HG03108 (cell line): ENCODE measurements around the gene DPP10.

Experiments
- ATAC-seq: cut with Tn5 transposase; IDR thresholded peaks from one replicate; pipeline ENCODE4 v1.9.1; 2021; ENCODE audit warnings: moderate library complexity; ENCODE audit not compliant: unreplicated experiment

Gene DPP10

DNA sequence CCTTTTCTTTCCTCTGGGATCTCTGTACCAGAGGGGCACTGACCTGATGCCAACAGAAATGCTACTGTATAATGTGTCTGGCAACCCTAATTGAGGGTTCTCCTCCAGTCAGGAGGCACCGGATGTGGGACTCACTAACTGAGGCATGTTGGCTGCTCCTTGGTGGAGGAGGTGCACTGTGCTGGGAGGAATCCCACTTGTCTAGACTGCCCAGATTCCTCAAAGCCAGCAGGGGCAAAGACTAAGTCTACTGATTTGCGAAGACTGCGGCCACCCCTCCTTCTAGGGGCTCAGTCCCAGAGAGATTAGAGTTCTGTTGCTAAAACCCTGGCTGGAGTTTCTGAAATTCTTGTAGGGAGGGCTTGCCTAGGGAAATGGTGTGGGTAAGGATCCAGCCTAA, 1192.1 kb downstream of the DPP10 start:
- no peak for ATAC-seq

DNA sequence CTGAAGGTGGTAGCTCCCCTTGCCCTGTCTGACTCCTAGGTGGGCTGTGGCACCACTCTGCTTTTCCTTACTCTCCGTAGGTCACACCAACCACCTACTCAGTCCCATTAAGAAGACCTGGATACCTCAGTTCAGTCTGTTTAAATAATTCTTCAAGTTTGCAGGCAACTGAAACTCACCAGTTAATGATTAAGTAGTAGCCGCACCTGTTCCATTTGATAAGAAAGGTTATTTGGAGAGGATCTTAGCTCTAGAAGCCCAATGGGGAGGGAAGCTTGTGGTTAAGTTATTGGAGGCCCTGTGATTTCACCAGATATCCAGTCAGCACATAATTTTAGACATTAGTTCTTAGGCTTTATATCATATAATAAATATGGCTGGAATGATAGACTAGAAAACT, 1193.0 kb downstream of the DPP10 start:
- no peak for ATAC-seq

DNA sequence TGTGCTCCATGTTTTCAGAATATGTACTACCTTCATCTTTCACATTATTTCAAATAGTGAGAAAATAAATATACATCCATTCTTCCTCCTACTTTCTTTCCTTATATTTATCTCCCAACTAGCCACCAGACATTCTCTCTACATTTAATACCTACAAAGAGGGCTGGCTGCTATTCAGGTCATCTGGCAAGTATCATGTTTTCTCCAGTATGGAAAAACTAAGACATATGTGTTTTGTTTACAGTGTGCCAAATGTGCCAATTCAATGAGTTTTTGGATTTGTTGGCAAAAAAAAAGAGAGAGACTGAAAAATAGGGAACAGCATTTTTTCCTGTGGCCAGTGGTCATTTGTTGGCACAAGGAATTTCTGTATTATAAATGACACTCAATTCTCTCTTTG, 1207.3 kb downstream of the DPP10 start:
- no peak for ATAC-seq

DNA sequence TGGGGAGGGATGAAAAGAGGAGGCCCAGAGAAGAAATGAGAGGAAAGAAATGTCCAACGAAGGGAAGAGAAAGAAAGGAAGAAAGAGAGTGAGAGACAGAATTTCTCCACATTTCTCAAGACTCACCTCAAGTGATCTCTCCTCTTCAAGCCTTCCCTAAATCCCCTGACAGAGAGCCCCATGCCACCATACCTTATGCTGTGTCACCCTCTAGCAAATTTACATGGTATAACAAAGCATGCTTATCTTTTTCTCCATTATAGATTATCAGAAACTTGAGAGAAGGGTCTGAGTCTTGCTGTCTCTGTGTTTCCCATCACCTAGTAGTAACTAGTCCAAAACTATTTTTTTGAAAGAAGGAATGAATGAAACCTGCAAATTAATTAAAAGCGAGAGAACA, 1208.4 kb downstream of the DPP10 start:
- ATAC-seq: no peak

DNA sequence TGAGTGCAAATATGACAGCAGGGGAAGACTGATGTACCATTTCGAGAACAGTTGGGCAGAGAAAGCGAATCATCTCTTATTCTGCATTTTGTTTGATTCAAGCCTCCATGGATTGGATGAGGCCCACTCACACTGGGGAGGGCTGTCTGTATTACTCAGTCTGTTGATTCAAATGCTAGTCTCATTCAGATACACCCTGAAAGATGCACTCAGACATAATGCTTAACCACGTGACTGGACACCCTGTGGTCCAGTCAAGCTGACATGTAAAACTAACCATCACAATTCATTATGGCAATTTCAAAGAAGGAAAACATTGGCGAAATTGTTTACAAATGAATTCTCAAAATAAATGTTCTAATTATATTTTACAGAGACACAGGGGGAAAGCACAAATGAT, 1210.2 kb downstream of the DPP10 start:
- ATAC-seq: no peak

DNA sequence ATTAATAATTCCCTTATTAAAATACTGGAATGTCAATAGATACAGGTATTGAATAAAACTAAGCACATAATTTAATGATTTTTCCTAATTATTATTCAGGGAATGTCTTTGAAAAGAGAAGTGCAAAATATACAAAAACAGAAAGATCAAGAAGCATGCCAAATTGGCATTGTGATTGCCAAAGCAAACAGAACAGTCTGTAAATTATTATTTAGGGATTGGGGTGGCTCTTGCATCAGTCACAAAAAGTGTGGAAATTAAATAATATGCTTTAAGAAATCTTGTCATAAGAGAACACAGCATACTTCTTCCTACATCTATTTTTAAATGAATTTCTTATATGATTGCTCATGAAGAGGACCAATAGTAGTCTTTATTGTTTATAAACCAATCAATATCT, 1211.9 kb downstream of the DPP10 start:
- no peak for ATAC-seq

DNA sequence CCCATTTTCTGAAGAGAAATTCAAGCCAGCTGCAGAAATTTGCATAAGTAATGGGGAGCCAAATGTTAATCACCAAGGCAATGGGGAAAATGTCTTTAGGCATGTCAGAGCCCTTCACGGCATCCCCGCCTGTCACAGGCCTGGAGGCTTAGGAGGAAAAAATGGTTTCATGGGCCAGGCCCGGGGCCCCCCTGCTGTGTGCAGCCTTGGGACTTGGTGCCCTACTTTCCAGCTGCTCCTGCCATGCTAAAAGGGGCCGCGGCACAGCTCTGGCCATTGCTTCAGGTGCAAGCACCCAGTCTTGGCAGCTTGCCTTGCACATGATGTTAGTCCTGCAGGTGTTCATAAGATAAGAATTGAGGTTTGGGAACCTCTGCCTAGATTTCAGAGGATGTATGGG, 1235.7 kb downstream of the DPP10 start:
- ATAC-seq: no peak

DNA sequence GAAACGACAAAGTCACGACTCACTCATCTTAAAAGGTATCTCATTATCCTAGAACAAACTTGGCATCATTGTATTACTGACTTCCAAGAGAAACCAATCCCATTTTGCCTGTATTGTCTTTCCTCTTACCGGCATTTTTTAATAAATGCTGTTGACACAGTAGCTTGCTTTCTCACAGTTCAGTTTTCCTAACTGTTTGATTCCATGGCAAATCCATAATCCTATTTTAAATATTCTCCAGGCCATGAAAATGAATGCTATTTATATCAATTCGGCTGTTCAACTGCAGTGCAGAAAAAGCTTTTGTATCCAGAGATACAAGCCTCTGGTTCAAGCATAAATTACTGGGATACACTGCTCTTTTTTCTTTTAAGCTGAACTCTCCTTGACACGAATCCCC, 1241.9 kb downstream of the DPP10 start:
- ATAC-seq: no peak

DNA sequence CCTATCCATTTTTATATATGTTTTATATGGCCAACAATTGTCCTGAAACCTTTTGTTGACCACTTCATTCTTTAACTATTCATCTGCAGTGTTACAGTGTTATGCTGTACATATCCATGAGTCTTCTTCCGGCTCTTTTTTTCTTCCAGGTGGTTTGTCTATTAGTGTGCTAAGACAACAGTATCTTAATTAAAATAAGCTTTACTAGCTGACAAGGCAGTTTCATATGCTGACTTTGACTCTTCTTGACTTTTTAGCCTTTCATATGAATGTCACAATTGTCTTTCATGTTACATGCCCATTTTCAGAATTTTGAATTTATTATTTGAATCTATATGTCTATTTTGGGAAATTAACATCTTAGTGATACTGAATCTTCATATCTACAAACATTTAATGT, 1249.0 kb downstream of the DPP10 start:
- ATAC-seq: no peak

DNA sequence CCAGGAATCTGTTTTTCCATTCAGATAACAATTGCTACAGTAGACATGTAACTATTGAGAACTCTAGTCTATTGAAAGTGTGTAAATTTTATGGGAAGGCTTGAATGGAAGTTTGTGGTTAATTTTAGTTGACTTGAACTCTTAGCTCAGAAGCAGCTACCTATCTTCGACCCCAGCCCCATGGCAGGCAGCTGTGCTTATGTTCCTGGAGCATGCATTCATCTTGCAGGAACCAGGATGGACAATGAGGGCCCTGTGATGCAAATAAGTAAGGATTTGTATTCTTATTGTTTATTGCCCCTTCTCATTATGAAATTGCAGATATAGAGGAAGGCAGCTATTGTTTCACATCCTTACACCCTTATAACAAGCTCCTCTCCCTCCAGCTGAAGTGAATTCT, 1252.2 kb downstream of the DPP10 start:
- ATAC-seq: no peak

DNA sequence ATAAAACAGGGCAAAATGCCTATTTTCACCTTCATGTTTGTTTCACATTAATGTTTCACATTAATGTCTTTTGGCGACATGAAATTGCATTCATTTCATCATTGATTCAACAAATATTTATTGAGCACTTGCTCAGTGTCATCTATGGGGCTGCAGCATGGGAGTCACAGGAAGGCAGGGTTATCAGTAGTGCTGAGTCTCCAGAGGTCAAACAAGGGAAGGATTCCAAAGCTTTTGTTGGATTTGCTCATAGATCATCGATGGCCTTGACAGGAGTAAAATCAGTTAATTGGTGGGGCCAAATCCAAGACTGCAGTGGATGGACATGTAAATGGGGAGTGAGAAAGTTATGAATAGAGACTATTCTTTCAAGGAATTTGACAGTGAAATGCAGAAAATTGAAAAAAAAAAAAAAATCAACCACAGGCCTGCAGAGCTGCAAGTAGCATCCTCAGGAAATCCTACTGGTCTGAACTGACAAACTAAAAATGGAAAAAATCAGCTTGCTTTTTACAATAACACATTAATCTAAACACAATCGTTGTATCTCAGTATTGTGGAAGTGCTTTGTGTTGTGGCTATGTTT, 1290.8 kb downstream of the DPP10 start:
- ATAC-seq: no peak

DNA sequence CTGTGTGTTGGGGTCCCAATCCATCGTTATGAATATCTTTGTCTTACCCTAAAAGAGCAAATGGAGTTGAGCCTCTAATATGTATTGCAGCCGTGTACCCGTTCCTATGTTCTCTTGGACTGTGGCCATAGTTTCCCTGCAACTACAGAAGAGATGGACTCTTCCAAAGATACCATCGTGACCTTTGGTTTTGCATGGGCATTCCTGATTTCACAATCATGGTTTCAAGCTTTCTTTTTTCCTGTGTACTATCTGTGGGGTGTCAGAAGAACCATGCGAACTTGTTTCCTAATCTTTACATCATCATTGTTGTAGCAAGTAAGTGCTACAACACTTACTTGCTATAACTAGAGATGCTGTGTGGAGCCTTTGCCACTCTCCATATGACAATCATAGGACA, 1295.7 kb downstream of the DPP10 start:
- ATAC-seq: no peak

DNA sequence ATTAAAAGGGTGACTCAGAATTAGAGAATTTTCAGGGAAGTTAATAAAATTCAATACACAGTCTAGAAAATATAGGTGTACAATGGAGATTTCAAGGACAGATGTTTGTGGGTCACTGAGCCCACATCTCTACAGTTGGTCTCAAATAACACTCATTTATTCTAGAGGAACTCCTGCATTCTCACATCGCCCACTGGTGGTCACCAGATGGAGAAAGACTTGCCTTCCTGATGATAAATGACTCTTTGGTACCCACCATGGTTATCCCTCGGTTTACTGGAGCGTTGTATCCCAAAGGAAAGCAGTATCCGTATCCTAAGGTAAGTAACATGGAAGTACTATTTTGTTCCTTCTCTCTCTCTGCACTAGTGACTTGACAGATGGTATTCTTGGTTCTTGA, 1297.1 kb downstream of the DPP10 start:
- no peak for ATAC-seq

DNA sequence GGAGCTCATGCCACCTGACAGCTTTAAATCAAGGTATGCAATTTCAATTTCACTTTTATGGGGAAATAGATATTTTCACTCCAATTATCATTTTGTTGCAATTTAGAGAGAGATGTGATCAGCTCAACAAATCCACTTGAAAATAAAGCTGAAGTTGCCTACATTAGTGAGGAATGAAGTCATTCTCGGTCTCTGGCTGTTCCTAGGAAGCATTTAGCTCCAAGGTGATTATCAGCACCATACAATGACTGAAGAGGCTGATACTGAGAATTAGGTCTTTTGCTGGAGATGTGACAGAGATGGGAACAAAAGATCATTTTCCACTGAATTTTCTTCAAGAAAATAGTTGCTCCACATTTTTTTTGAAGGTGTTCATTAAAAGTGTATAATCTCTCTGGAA, 1303.7 kb downstream of the DPP10 start:
- no peak for ATAC-seq

DNA sequence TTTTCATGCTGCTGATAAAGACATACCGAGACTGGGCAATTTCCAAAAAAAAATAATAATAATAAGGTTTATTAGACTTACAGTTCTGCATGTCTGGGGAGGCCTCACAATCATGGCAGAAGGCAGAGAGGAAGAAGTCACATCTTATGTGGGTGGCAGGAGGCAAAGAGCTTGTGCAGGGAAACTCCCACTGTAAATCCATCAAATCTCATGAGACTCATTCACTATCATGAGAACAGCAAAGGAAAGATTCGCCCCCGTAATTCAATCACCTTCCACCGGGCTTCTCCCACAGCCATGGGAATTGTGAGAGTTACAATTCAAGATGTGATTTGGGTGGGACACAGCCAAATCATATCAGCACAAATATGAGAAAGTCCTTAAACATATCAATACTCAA, 1314.8 kb downstream of the DPP10 start:
- no peak for ATAC-seq

DNA sequence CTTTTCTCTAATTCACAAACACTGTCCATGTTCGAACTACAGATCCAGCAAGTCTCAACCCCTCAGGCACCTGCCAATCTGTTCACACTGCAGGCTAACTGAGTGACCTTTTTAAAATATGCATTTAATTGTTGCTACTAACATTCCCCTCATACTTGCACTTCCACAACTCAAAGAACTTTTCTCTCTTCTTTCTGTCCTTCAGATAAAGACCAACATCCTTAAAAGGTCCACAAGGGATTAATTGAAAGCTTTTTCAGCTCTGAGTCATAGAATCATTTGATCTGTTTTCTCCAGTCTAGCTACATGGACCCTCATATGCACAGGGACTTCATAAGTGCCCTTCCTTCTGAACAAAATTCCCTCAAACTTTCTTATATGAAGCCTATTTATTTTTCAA, 1321.2 kb downstream of the DPP10 start:
- no peak for ATAC-seq

DNA sequence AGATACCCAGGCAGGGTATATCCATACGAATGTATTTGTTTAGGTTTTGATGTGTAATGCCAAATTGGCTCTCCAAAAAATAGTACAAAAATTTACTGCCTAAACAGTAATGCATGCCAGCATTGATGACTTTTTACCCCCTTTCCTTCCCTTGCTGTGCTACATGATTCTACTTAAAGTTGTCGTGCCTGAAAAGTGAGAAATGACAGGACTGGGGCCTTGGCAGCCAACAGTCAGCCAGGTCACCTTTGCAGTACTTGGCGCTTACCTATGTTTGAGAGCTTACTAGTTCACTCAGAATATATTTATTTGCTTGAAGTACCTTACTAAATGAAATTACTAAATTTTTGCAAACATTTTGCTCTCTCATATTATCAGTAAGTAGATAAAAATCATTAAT, 1329.1 kb downstream of the DPP10 start:
- no peak for ATAC-seq

DNA sequence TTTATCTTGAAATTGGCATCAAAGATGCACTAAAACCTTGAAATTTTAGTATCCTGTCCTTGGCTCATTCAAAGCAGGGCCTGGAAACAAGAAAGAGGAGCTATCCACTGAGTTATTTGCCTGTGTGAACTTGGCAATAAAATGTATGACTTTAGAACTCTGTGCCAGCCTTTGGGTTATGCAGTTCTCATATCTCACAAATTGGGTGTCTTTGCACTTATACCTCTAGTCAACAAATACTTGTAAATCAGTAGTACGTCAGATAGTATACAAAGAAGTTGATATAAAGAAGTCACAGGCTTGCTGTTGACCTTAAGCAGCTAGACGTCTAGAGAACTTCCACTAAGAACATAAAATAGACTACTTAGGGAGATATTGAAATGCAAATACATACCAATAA, 1331.9 kb downstream of the DPP10 start:
- no peak for ATAC-seq

DNA sequence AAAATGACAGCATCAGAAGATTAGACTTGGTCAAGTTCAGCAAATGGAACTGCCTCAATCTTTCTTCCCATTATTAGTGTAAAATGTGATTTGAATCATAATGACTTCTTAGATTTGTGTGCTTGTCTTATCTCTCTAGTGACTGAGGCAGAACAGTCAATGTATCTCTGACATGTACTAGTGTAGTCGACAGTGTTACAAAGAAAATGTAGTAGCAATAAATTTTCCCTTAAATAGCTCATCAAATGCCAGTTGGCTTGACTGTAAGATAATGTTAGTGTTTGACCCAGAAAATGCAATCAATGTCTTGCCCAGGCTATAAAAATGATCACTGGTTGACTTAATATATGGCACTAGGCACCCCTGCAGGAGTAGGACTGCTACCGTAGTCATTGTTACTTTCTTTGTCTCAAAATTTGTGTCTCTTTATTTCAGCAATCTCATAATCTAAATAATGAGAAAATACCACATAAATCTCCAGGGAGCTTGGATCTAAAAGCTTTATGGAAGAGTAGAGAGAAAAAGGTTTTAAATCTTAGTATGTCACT, 1336.7 kb downstream of the DPP10 start:
- no peak for ATAC-seq

DNA sequence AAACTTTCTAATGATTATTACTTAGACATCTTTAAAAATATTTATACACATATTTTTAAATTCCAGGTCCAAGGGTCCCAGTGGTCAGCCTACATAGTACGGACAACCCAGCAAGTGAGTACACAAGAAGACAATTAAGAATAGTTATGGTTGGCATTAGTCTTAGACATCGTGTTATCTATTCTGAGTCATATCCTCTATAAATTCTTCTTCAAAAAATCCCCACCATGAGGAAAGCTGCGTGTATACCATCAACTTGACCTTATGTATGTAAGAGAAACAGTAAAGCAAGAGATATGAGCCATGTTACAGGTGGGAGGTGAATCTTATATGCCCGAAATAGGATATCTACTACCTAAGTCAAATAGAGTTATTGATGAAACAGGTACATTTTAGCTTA, 1339.8 kb downstream of the DPP10 start:
- no peak for ATAC-seq

DNA sequence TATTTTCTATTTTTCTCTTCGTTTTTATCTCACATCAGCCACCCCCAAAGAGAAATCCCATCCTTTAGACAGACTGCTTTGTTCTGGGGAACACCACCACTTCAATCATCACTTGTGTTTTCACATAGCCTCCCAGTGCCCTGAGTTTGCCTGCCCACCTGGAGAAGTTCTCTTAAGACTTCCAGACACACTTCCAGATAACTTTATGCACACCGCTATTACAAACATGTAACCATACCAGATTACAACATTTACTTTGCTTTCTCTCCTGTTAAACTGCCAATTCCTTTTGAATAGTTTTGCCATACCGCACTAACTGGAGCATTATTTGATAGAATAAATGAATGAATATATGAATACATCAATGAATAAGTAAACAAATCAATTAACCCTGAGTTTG, 1353.6 kb downstream of the DPP10 start:
- ATAC-seq: no peak

DNA sequence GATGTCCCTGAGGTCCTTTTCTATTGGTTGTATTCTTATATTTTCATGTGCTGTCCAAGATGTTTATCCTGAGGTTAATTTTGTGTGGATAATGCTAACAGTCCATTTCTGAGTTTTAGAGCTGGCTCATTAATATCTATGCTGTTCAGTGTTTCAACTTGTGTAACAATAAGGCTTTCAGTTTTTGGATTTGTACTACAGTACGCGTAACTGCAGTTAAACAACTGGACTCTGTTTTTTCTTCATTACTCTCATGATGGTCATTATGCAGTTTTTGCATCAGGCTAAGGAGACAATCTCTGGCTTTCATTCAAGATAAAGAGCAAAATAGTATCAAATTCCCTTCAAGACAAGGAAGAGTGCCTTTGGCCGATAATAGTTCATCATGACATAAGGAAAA, 1364.8 kb downstream of the DPP10 start:
- ATAC-seq: no peak

DNA sequence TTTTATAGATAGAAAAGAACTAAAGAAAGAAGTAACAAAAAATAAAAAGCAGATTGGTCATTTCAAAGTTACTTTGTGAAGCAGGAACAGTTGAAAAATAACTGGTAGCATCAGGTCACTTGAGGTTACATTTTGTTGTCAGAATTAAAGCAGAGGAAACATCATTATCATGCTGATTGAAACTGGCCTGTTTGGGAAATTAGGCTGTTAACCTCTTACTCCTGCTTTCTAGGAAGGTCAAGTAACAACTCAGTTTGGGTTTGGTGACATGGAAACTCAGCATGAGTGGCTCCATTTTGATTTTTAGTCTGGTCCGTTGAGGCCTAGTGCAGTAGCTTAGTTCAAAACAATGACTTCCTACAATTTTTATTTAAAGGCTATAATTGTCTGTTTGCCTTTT, 1383.5 kb downstream of the DPP10 start:
- no peak for ATAC-seq

DNA sequence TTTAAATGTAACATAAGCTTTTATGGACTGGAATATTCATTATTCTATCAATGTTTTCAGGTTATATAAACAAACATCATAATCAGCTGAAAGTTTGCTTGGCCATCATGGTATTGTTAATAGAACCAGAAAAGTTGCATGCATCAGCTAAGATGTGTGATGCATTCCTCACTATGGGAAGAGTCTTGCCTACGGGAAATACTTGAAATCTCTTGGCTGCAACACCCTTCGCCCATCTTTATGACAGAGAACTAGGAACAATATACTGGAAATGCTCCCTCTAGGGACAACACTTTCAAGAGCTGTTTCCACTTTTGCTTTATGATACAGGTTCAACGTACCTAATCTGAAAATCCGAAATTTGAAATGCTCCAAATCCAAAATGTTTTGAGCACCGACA, 1390.8 kb downstream of the DPP10 start:
- ATAC-seq: no peak
